Measurements from ENCODE around the gene NYAP2. TPM values are rescaled to one million over a fixed set of nuclear protein-coding genes. Genes with fewer than 3 reads are reported as not detected.
A peak's percentile ranks its signal among the peaks of the same experiment; 100 is the strongest.

NYAP2 gene
- total and polyA plus RNA-seq, 10 of the 15 experiments (the other 5 are each of a cell fraction or from before 2014, with no cell fraction given) = 0.03 TPM; not detected in 9

DNA sequence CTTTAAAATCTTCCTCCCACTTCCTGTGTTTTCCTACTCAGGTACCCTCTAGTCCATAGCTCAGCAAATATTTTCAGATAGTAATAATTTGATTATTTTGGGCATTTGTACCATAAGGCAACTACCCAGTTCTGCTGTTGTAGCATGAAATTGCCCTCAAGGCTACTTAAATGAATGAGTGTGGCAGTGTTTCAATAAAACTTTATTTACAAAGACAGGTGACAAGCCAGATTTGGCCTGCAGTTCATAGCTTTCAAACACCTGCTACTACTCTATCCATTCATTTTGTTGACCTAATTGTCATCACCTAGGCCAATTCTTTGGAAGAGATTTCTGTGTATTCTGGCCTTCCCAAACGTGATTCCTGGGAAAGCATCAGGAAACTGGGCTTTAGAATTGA, 28.9 kb downstream of the NYAP2 start:
- H3K4me2 ChIP-seq (ENCODE audit: control insufficient read depth, insufficient read depth) = no peak overlapping the region
- H3K27ac ChIP-seq (ENCODE audit: control insufficient read depth, insufficient read depth) = no peak overlapping the region
- POLR2A ChIA-PET = no interaction called here
- no peak for ATAC-seq
- no TSS peak for BruUV-seq (replicated peaks)
- H3K4me1 ChIP-seq (ENCODE audit: control insufficient read depth, insufficient read depth, low read length) = no peaks in the 10 kb centered on the region
- DNase-seq (ENCODE audit: low read depth, low spot score) = no peak
- no peaks in the 10 kb centered on the region for H3K36me3 ChIP-seq (ENCODE audit: control insufficient read depth in 2 of 2, insufficient read depth in 2 of 2, low read length in 1 of 2)
- CTCF ChIA-PET = interaction anchor here (0.6 kb wide), 1 partner anchor 307 kb away, joined by 4 read pairs; no protein-coding TSS in a partner anchor
- no peak for FAIRE-seq
- H3K79me2 ChIP-seq (ENCODE audit: control insufficient read depth, insufficient read depth, low read length) = no peaks in the 10 kb centered on the region
- no peak overlapping the region for H3K9ac ChIP-seq (ENCODE audit: control insufficient read depth, insufficient read depth, low read length)
- no peak overlapping the region for H2AFZ ChIP-seq (ENCODE audit: control insufficient read depth, low read depth, low read length)
- intact Hi-C loops (cut with micrococcal nuclease; ENCODE audit: unreplicated experiment) = no loop called here
- TF ChIP-seq, protein P1, sequence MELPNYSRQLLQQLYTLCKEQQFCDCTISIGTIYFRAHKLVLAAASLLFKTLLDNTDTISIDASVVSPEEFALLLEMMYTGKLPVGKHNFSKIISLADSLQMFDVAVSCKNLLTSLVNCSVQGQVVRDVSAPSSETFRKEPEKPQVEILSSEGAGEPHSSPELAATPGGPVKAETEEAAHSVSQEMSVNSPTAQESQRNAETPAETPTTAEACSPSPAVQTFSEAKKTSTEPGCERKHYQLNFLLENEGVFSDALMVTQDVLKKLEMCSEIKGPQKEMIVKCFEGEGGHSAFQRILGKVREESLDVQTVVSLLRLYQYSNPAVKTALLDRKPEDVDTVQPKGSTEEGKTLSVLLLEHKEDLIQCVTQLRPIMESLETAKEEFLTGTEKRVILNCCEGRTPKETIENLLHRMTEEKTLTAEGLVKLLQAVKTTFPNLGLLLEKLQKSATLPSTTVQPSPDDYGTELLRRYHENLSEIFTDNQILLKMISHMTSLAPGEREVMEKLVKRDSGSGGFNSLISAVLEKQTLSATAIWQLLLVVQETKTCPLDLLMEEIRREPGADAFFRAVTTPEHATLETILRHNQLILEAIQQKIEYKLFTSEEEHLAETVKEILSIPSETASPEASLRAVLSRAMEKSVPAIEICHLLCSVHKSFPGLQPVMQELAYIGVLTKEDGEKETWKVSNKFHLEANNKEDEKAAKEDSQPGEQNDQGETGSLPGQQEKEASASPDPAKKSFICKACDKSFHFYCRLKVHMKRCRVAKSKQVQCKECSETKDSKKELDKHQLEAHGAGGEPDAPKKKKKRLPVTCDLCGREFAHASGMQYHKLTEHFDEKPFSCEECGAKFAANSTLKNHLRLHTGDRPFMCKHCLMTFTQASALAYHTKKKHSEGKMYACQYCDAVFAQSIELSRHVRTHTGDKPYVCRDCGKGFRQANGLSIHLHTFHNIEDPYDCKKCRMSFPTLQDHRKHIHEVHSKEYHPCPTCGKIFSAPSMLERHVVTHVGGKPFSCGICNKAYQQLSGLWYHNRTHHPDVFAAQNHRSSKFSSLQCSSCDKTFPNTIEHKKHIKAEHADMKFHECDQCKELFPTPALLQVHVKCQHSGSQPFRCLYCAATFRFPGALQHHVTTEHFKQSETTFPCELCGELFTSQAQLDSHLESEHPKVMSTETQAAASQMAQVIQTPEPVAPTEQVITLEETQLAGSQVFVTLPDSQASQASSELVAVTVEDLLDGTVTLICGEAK (IDR thresholded peaks at IDR 0.05; ENCODE audit: borderline replicate concordance) = peak; percentile 66
- no peak for TF ChIP-seq WRNIP1 (IDR thresholded peaks at IDR 0.05; ENCODE audit: borderline replicate concordance, low read depth, low read length)
- H3K4me3 ChIP-seq = no peak overlapping the region
- SMC1A ChIA-PET (ENCODE audit: uncharacterized antibody, unreplicated experiment) = interaction anchor here (1.3 kb wide), 1 partner anchor 136 kb away, joined by 4 read pairs; no protein-coding TSS in a partner anchor
- no peaks in the 10 kb centered on the region for H3K9me3 ChIP-seq (replicated peaks; ENCODE audit: control insufficient read depth, insufficient read depth, low read length)
- WGBS (ENCODE audit: insufficient coverage, insufficient replicate concordance, low lambda C conversion rate, missing lambda C conversion rate) = 0% methylated on average over 1 of the region's 1 CpG
- no peaks in the 10 kb centered on the region for H3K27me3 ChIP-seq (replicated peaks in 1 of 2; ENCODE audit: control insufficient read depth in 2 of 2, insufficient read depth in 2 of 2, low read length in 1 of 2)
- in situ Hi-C loops (cut with MboI) = no loop called here
- H4K20me1 ChIP-seq (ENCODE audit: control insufficient read depth, insufficient read depth) = no peaks in the 10 kb centered on the region
- RAD21 ChIA-PET (ENCODE audit: unreplicated experiment) = interaction anchor here (1.9 kb wide), 1 partner anchor 9 kb away, joined by 6 read pairs; no protein-coding TSS in a partner anchor

DNA sequence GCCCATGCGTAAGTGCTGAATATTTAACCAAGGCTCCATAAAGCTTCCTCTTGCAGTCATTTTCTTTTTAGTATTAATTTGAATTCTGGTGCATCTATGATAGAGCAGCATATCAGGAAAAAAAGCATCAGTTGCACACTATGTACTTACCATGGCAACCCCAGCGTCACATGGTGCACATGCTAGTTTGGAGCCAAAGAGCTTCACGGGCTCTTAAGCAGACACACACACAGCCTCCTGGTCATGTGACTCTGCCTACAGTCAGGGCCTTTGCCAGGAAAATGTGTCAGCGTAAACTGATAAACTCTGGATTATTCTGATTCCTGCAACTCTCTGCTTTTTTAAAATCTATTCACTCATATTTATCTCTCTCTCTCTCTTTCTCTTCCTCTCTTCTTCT, 30.2 kb downstream of the NYAP2 start:
- Histone ChIP-seq H3K9me3 (replicated peaks; ENCODE audit: control insufficient read depth, insufficient read depth, low read length) (no peaks in the 10 kb centered on the region), H3K9ac (ENCODE audit: control insufficient read depth, insufficient read depth, low read length) (no peak overlapping the region), H4K20me1 (ENCODE audit: control insufficient read depth, insufficient read depth) (no peaks in the 10 kb centered on the region), H3K27ac (ENCODE audit: control insufficient read depth, insufficient read depth) (no peak overlapping the region), H3K4me3 (no peak overlapping the region), H3K27me3 (replicated peaks in 1 of 2; ENCODE audit: control insufficient read depth in 2 of 2, insufficient read depth in 2 of 2, low read length in 1 of 2) (no peaks in the 10 kb centered on the region), H3K4me2 (ENCODE audit: control insufficient read depth, insufficient read depth) (no peak overlapping the region), H2AFZ (ENCODE audit: control insufficient read depth, low read depth, low read length) (no peak overlapping the region), H3K79me2 (ENCODE audit: control insufficient read depth, insufficient read depth, low read length) (no peaks in the 10 kb centered on the region), H3K36me3 (ENCODE audit: control insufficient read depth in 2 of 2, insufficient read depth in 2 of 2, low read length in 1 of 2) (no peaks in the 10 kb centered on the region), H3K4me1 (ENCODE audit: control insufficient read depth, insufficient read depth, low read length) (no peaks in the 10 kb centered on the region)
- intact Hi-C loops (cut with micrococcal nuclease; ENCODE audit: unreplicated experiment) = no loop called here
- ATAC-seq (no peak), DNase-seq (ENCODE audit: low read depth, low spot score) (no peak), FAIRE-seq (no peak)
- in situ Hi-C loops (cut with MboI) = no loop called here
- ChIA-PET POLR2A (no interaction called here), CTCF (no interaction called here), SMC1A (ENCODE audit: uncharacterized antibody, unreplicated experiment) (interaction anchor here (1.0 kb wide), 1 partner anchor 264 kb away, joined by 3 read pairs; no protein-coding TSS in a partner anchor), RAD21 (ENCODE audit: unreplicated experiment) (interaction anchor here (1.9 kb wide), 1 partner anchor 10 kb away, joined by 6 read pairs; no protein-coding TSS in a partner anchor)
- no TSS peak for BruUV-seq (replicated peaks)
- TF ChIP-seq YBX1 (IDR thresholded peaks at IDR 0.05) (no peak), NFYB (IDR thresholded peaks at IDR 0.05; ENCODE audit: insufficient read depth, low read depth, low read length) (no peak), EP300 (IDR thresholded peaks at IDR 0.05; ENCODE audit: borderline replicate concordance in 1 of 2, control insufficient read depth in 1 of 2, low read depth in 2 of 2, low read length in 2 of 2) (no peak), POLR2AphosphoS5 (IDR thresholded peaks at IDR 0.05; ENCODE audit: low read length) (no peak), POLR2A (IDR thresholded peaks at IDR 0.05; ENCODE audit: low read depth, low read length) (no peak), ETV6 (conservative IDR thresholded peaks at IDR 0.05 in 1 of 2, IDR thresholded peaks at IDR 0.05 in 1 of 2; ENCODE audit: borderline replicate concordance in 1 of 2, low read depth in 1 of 2) (no peak), MYC (IDR thresholded peaks at IDR 0.05; ENCODE audit: insufficient read depth, insufficient read length, insufficient replicate concordance, low read length, severe bottlenecking) (no peak), RUNX3 (IDR thresholded peaks at IDR 0.05; ENCODE audit: low read length) (no peak)
- 64% methylated on average over 4 of the region's 4 CpGs for WGBS (ENCODE audit: insufficient coverage, insufficient replicate concordance, low lambda C conversion rate, missing lambda C conversion rate)

Measured in GM12878 (cell line).